ENCODE results near the gene IVNS1ABP. TPM values are rescaled to one million over a fixed set of nuclear protein-coding genes. Genes with fewer than 3 reads are reported as not detected.

Gene IVNS1ABP
- total and polyA plus RNA-seq, 9 of the 15 experiments (the other 6 are each of a cell fraction or from before 2014, with no cell fraction given) = 30.6 to 126 (median 77.7) TPM

DNA sequence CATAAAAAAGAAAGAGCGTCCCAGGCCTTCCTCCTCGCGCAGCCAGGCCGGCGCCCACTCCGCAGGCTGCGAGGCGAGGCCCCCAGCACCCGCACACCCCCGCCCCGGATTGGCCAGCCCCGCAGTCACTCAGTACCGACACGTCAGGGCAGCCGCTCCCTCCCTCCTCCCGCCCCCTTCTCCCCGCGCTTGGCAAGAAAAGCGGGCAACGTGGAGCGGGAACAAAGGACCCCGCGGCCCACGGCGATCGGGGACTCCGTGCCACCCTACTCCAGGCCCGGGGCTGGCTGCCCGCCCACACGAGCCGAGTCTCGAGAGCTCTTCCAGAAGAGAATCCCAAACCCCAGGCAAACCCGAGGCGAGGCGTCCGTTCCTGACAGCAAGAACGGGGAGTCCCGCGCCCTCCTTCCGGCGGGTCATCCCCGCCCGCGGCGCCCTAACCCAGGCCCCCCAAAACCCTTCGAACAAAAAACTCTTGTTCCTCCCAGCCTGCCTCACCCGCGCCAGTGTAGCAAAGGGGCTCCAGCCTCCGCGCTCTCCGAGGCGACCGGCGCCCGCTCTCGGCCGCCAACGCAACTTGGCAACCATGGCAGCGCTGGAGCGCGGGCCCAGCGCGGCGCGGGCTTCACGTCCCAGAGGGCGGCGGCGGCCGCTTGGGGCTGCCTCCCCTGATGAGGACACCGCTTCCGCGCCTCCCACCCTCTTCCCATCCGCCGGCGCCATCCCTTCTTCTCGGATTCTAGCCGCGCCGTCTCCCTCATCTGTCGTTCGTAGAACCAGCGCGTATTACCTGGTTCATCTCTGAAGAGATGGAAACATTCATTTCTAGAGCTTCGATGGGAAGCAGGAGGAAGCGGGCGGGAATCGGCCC, 645 bp downstream of the IVNS1ABP start (continued):
- TF ChIP-seq NFE2L1 (tag; IDR thresholded peaks at IDR 0.05; ENCODE audit: borderline replicate concordance, low read depth) (no peak), STAG1 (CRISPR knock-in tag; IDR thresholded peaks at IDR 0.05; ENCODE audit: borderline replicate concordance) (no peak), XRCC4 (IDR thresholded peaks at IDR 0.05; ENCODE audit: extremely low read depth, insufficient read depth, insufficient read length) (no peak), ZNF785 (CRISPR knock-in tag; IDR thresholded peaks at IDR 0.05) (no peak), MEIS2 (IDR thresholded peaks at IDR 0.05; ENCODE audit: partially characterized antibody) (no peak), POLR3A (IDR thresholded peaks at IDR 0.05; ENCODE audit: borderline replicate concordance, extremely low read depth, insufficient read depth, insufficient read length) (no peak), RUNX1 (IDR thresholded peaks at IDR 0.05; ENCODE audit: low read depth) (no peak), PHTF2 (CRISPR knock-in tag; IDR thresholded peaks at IDR 0.05) (no peak), BRF1 (IDR thresholded peaks at IDR 0.05; ENCODE audit: borderline replicate concordance, extremely low read depth, insufficient read length) (no peak), SP1 (CRISPR knock-in tag; IDR thresholded peaks at IDR 0.05) (peak; percentile 22; the same call in 1 of the 2 replicates), TRIM24 (IDR thresholded peaks at IDR 0.05) (no peak), DMBX1 (CRISPR knock-in tag; IDR thresholded peaks at IDR 0.05; ENCODE audit: borderline replicate concordance) (no peak), NCOR1 (IDR thresholded peaks at IDR 0.05) (no peak), JUND (IDR thresholded peaks at IDR 0.05; ENCODE audit: borderline replicate concordance, low read depth, low read length) (no peak), JUND (tag; IDR thresholded peaks at IDR 0.05; ENCODE audit: borderline replicate concordance, low read depth, low read length) (no peak), ARID2 (IDR thresholded peaks at IDR 0.05) (no peak), IRF2 (CRISPR knock-in tag; IDR thresholded peaks at IDR 0.05) (no peak), ZNF316 (IDR thresholded peaks at IDR 0.05) (no peak), MCM3 (IDR thresholded peaks at IDR 0.05) (no peak), HDAC1 (IDR thresholded peaks at IDR 0.05) (0 out of 4 replicates have a peak, but pooled peaks of 1 of the 2 experiments have one; percentile 66)
- TF ChIP-seq, protein P1, sequence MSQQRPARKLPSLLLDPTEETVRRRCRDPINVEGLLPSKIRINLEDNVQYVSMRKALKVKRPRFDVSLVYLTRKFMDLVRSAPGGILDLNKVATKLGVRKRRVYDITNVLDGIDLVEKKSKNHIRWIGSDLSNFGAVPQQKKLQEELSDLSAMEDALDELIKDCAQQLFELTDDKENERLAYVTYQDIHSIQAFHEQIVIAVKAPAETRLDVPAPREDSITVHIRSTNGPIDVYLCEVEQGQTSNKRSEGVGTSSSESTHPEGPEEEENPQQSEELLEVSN (IDR thresholded peaks at IDR 0.05; ENCODE audit: borderline replicate concordance in 1 of 2, extremely low read depth in 1 of 2, insufficient read depth in 1 of 2, insufficient read length in 1 of 2, low read depth in 1 of 2, low read length in 1 of 2, poor library complexity in 1 of 2, severe bottlenecking in 1 of 2) = peak in 1 of 2 experiments; percentile 63
- TF ChIP-seq, protein P2, sequence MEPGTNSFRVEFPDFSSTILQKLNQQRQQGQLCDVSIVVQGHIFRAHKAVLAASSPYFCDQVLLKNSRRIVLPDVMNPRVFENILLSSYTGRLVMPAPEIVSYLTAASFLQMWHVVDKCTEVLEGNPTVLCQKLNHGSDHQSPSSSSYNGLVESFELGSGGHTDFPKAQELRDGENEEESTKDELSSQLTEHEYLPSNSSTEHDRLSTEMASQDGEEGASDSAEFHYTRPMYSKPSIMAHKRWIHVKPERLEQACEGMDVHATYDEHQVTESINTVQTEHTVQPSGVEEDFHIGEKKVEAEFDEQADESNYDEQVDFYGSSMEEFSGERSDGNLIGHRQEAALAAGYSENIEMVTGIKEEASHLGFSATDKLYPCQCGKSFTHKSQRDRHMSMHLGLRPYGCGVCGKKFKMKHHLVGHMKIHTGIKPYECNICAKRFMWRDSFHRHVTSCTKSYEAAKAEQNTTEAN (CRISPR knock-in tag; IDR thresholded peaks at IDR 0.05) = no peak
- TF ChIP-seq, protein P3, sequence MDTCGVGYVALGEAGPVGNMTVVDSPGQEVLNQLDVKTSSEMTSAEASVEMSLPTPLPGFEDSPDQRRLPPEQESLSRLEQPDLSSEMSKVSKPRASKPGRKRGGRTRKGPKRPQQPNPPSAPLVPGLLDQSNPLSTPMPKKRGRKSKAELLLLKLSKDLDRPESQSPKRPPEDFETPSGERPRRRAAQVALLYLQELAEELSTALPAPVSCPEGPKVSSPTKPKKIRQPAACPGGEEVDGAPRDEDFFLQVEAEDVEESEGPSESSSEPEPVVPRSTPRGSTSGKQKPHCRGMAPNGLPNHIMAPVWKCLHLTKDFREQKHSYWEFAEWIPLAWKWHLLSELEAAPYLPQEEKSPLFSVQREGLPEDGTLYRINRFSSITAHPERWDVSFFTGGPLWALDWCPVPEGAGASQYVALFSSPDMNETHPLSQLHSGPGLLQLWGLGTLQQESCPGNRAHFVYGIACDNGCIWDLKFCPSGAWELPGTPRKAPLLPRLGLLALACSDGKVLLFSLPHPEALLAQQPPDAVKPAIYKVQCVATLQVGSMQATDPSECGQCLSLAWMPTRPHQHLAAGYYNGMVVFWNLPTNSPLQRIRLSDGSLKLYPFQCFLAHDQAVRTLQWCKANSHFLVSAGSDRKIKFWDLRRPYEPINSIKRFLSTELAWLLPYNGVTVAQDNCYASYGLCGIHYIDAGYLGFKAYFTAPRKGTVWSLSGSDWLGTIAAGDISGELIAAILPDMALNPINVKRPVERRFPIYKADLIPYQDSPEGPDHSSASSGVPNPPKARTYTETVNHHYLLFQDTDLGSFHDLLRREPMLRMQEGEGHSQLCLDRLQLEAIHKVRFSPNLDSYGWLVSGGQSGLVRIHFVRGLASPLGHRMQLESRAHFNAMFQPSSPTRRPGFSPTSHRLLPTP (IDR thresholded peaks at IDR 0.05; ENCODE audit: borderline replicate concordance, extremely low read depth, insufficient read length) = no peak
